Germinal center (tissue), 1 donor: Measurements from ENCODE around the gene PDGFC.
"Not testable (repeated sequence)": the region's sequence is repeated elsewhere in the genome, so short reads cannot be mapped to it uniquely, and the experiment has no call there.

Experiments used
- DNase-seq: peaks from one replicate; pipeline ENCODE4 v3.0.0; 2012; ENCODE audit warnings: mixed read lengths, low spot score

Gene PDGFC

GRCh38 chr4:156901871-156902270, 69.7 kb downstream of the PDGFC start:
- DNase-seq, result no peak

GRCh38 chr4:156898373-156899117, 73.1 kb downstream of the PDGFC start:
- DNase-seq, result no peak

GRCh38 chr4:156896527-156896926, 75.1 kb downstream of the PDGFC start:
- no peak for DNase-seq

GRCh38 chr4:156894234-156894633, 77.4 kb downstream of the PDGFC start:
- DNase-seq, result no peak

- no peak for DNase-seq
Observed at GRCh38 chr4:156892805-156893204, 78.8 kb downstream of the PDGFC start.

- DNase-seq, result no peak
Observed at GRCh38 chr4:156889616-156890594, 81.7 kb downstream of the PDGFC start.

- DNase-seq, result no peak
Observed at GRCh38 chr4:156888762-156889161, 82.8 kb downstream of the PDGFC start.

- no peak for DNase-seq
Observed at GRCh38 chr4:156886481-156886880, 85.1 kb downstream of the PDGFC start.

GRCh38 chr4:156885374-156885773, 86.2 kb downstream of the PDGFC start:
- no peak for DNase-seq

- DNase-seq, result no peak
Observed at GRCh38 chr4:156884183-156884582, 87.4 kb downstream of the PDGFC start.

GRCh38 chr4:156875704-156876103, 95.9 kb downstream of the PDGFC start:
- DNase-seq, result no peak

- no peak for DNase-seq
Observed at GRCh38 chr4:156875055-156875454, 96.5 kb downstream of the PDGFC start.

- no peak for DNase-seq
Observed at GRCh38 chr4:156873799-156874198, 97.8 kb downstream of the PDGFC start.

- DNase-seq, result no peak
Observed at GRCh38 chr4:156870861-156871260, 100.7 kb downstream of the PDGFC start.

GRCh38 chr4:156870131-156870530, 101.5 kb downstream of the PDGFC start:
- no peak for DNase-seq

- not testable (repeated sequence) for DNase-seq
Observed at GRCh38 chr4:156866088-156866487, 105.5 kb downstream of the PDGFC start.

GRCh38 chr4:156865451-156865850, 106.1 kb downstream of the PDGFC start:
- no peak for DNase-seq

- no peak for DNase-seq
Observed at GRCh38 chr4:156858071-156858470, 113.5 kb downstream of the PDGFC start.

GRCh38 chr4:156838761-156839160, 132.8 kb downstream of the PDGFC start:
- no peak for DNase-seq

- DNase-seq, result no peak
Observed at GRCh38 chr4:156837625-156838345, 133.8 kb downstream of the PDGFC start.

- DNase-seq, result no peak
Observed at GRCh38 chr4:156832886-156833285, 138.7 kb downstream of the PDGFC start.

GRCh38 chr4:156830351-156830750, 141.2 kb downstream of the PDGFC start:
- no peak for DNase-seq
